H1 (cell line): Measurements from ENCODE around the gene NDUFAF7. TPM values are rescaled to one million over a fixed set of nuclear protein-coding genes. Genes with fewer than 3 reads are reported as not detected.

Source experiments
- CTCF ChIA-PET: fragments of 300-600 bp; sonication (Branson Sonifier 250); formaldehyde crosslinking; loops from one replicate; lab custom pipeline; 2021; ENCODE audit not compliant: partially characterized antibody; lab: Charles Lee
- POLR2A ChIA-PET: fragments of 300-600 bp; sonication (Branson Sonifier 250); formaldehyde crosslinking; loops from one replicate; lab custom pipeline; 2021; ENCODE audit warnings: inconsistent platforms; ENCODE audit not compliant: partially characterized antibody; lab: Charles Lee
- DNase-seq, 2 experiments: peaks; one replicate each; pipeline versions ENCODE4 v3.0.0 to v3.0.0-alpha.2; 2010 to 2022; ENCODE audit warnings: low spot score in 2 of 2, low read depth in 1 of 2, mixed read lengths in 1 of 2
- FAIRE-seq: peaks from 2 replicates; lab custom pipeline; 2011; peaks lifted over from hg19 to GRCh38; lab: Jason Lieb, UNC
- H2AFZ ChIP-seq: 2 replicates; pipeline ENCODE4 v1.8.1; 2012; ENCODE audit warnings: low read length, inconsistent platforms
- H2AK5ac ChIP-seq: 2 replicates; pipeline ENCODE4 v1.6.1; 2013; ENCODE audit warnings: low read depth, low read length
- H2BK120ac ChIP-seq: replicated peaks from 2 replicates; pipeline ENCODE3; 2013; ENCODE audit warnings: low read depth, low read length, inconsistent platforms
- H2BK12ac ChIP-seq: 2 replicates; pipeline ENCODE4 v1.6.1; 2013; ENCODE audit warnings: low read depth, low read length
- H2BK15ac ChIP-seq: 2 replicates; pipeline ENCODE4 v1.6.1; 2013; ENCODE audit warnings: low read length
- H2BK20ac ChIP-seq: 2 replicates; pipeline ENCODE4 v1.6.1; 2013; ENCODE audit warnings: low read length
- H2BK5ac ChIP-seq: 2 replicates; pipeline ENCODE4 v1.6.1; 2013; ENCODE audit warnings: low read depth, low read length
- H3K14ac ChIP-seq: 2 replicates; pipeline ENCODE4 v1.6.1; 2013; ENCODE audit warnings: inconsistent platforms; ENCODE audit not compliant: insufficient read length
- H3K18ac ChIP-seq: 2 replicates; pipeline ENCODE4 v1.6.1; 2013; ENCODE audit warnings: low read length; ENCODE audit errors: extremely low read depth
- H3K23ac ChIP-seq: 2 replicates; pipeline ENCODE4 v1.6.1; 2013; ENCODE audit warnings: inconsistent platforms; ENCODE audit not compliant: insufficient read length
- H3K23me2 ChIP-seq: 2 replicates; pipeline ENCODE4 v1.6.1; 2013; ENCODE audit warnings: low read depth, low read length
- H3K27ac ChIP-seq: 2 replicates; pipeline ENCODE4 v1.6.1; 2011; ENCODE audit warnings: low read depth, low read length, inconsistent platforms
- H3K27me3 ChIP-seq, 4 experiments: replicated peaks in 1 of 4; 1 replicate in 1 of 4; 2 replicates in 3 of 4; pipeline versions ENCODE4 v1.6.1 to v1.8.1; 2011 to 2013; ENCODE audit warnings: low read length in 3 of 4, mild to moderate bottlenecking in 3 of 4, inconsistent platforms in 2 of 4, mixed read lengths in 2 of 4, moderate library complexity in 1 of 4; ENCODE audit not compliant: control insufficient read depth in 3 of 4, insufficient read depth in 3 of 4; ENCODE audit errors: extremely low read depth in 1 of 4
- H3K36me3 ChIP-seq, 4 experiments: 2 replicates each; pipeline versions ENCODE4 v1.6.1 to v1.8.1; 2011 to 2013; ENCODE audit warnings: mild to moderate bottlenecking in 4 of 4, low read length in 3 of 4, moderate library complexity in 2 of 4, control low read depth in 1 of 4, inconsistent platforms in 1 of 4; ENCODE audit not compliant: insufficient read depth in 4 of 4, control insufficient read depth in 2 of 4
- H3K4ac ChIP-seq: replicated peaks from 2 replicates; pipeline ENCODE3; 2013; ENCODE audit warnings: low read length, low read depth, mixed read lengths, inconsistent platforms; ENCODE audit not compliant: insufficient read length
- H3K4me1 ChIP-seq, 4 experiments: replicated peaks in 1 of 4; 1 replicate in 1 of 4; 2 replicates in 3 of 4; pipeline versions ENCODE4 v1.6.1 to v1.8.1; 2011 to 2013; ENCODE audit warnings: low read length in 3 of 4, inconsistent platforms in 2 of 4, mixed read lengths in 1 of 4; ENCODE audit not compliant: insufficient read depth in 4 of 4, control insufficient read depth in 3 of 4
- H3K4me2 ChIP-seq, 2 experiments: 2 replicates each; pipeline versions ENCODE4 v1.6.1 to v1.8.1; 2011 to 2013; ENCODE audit warnings: low read depth in 2 of 2, low read length in 2 of 2, control low read depth in 1 of 2, inconsistent platforms in 1 of 2, mild to moderate bottlenecking in 1 of 2; ENCODE audit not compliant: insufficient read depth in 1 of 2
- H3K4me3 ChIP-seq, 4 experiments: fragments of 200-600, 300-600 bp in 1 of 4; sonication (generic), shearing (Covaris generic), sonication (Bioruptor Twin) in 1 of 4; 2 replicates each; pipeline versions ENCODE4 v1.5.1 to v1.8.1; 2011 to 2016; ENCODE audit warnings: low read length in 4 of 4, low read depth in 3 of 4, control low read depth in 2 of 4, inconsistent platforms in 2 of 4, mild to moderate bottlenecking in 2 of 4, mixed read lengths in 1 of 4, moderate library complexity in 1 of 4; ENCODE audit not compliant: insufficient read depth in 2 of 4; ENCODE audit errors: extremely low read depth in 1 of 4
- H3K56ac ChIP-seq: replicated peaks from 2 replicates; pipeline ENCODE3; 2013; ENCODE audit warnings: low read depth, mild to moderate bottlenecking, mixed read lengths, low read length, inconsistent platforms; ENCODE audit not compliant: insufficient read length
- H3K79me1 ChIP-seq: 2 replicates; pipeline ENCODE4 v1.6.1; 2013; ENCODE audit warnings: low read depth, low read length, control low read depth
- H3K79me2 ChIP-seq, 2 experiments: 2 replicates each; pipeline versions ENCODE4 v1.6.1 to v1.8.1; 2012 to 2013; ENCODE audit warnings: low read length in 2 of 2, mild to moderate bottlenecking in 2 of 2, inconsistent platforms in 1 of 2; ENCODE audit not compliant: insufficient read depth in 2 of 2, control insufficient read depth in 1 of 2
- H3K9ac ChIP-seq, 4 experiments: replicated peaks in 1 of 4; 1 replicate in 1 of 4; 2 replicates in 3 of 4; pipeline versions ENCODE4 v1.6.1 to v1.8.1; 2011 to 2013; ENCODE audit warnings: low read depth in 3 of 4, low read length in 3 of 4, control low read depth in 2 of 4, mild to moderate bottlenecking in 2 of 4, moderate library complexity in 2 of 4, inconsistent platforms in 1 of 4; ENCODE audit errors: extremely low read depth in 1 of 4
- H3K9me3 ChIP-seq, 2 experiments: 2 replicates each; pipeline versions ENCODE4 v1.6.1 to v1.8.1; 2012 to 2013; ENCODE audit warnings: mild to moderate bottlenecking in 2 of 2, moderate library complexity in 2 of 2, control low read depth in 1 of 2, inconsistent platforms in 1 of 2, low read depth in 1 of 2, low read length in 1 of 2, mixed read lengths in 1 of 2; ENCODE audit not compliant: insufficient read depth in 2 of 2
- H4K20me1 ChIP-seq, 2 experiments: replicated peaks in 1 of 2; 2 replicates each; pipeline versions ENCODE3 to v1.8.1; 2011 to 2013; ENCODE audit warnings: inconsistent platforms in 2 of 2, low read length in 2 of 2, mild to moderate bottlenecking in 1 of 2; ENCODE audit not compliant: insufficient read depth in 2 of 2, control insufficient read depth in 1 of 2
- H4K5ac ChIP-seq: 2 replicates; pipeline ENCODE4 v1.6.1; 2013; ENCODE audit warnings: low read length, low read depth, mixed read lengths, inconsistent platforms; ENCODE audit not compliant: insufficient read length
- H4K8ac ChIP-seq: 2 replicates; pipeline ENCODE4 v1.8.0; 2013; ENCODE audit warnings: mild to moderate bottlenecking, moderate library complexity, low read length, inconsistent platforms; ENCODE audit not compliant: insufficient read depth; ENCODE audit errors: extremely low read depth
- H4K91ac ChIP-seq: replicated peaks from 2 replicates; pipeline ENCODE3; 2013; ENCODE audit warnings: low read length, mixed read lengths, inconsistent platforms; ENCODE audit not compliant: insufficient read length
- ASH2L ChIP-seq: fragments of 200-600, 300-600 bp; sonication (generic); IDR thresholded peaks from one replicate; pipeline ENCODE4 v1.7.1; 2017; ENCODE audit warnings: low read length
- BACH1 ChIP-seq: IDR thresholded peaks from 2 replicates; pipeline ENCODE4 v1.6.1; 2012; ENCODE audit warnings: low read length, improper control_type of control experiment
- JUND ChIP-seq: IDR thresholded peaks from 2 replicates; pipeline ENCODE4 v1.6.1; 2011; ENCODE audit warnings: mild to moderate bottlenecking, improper control_type of control experiment, low read length
- WGBS, 2 experiments: shearing (Covaris generic) in 1 of 2; methylation state at CpG; one replicate each; pipeline versions ENCODE4 v1.1.6 to v1.1.7; 2013 to 2015; ENCODE audit warnings: low lambda C conversion rate in 2 of 2, mixed read lengths in 2 of 2, inconsistent platforms in 1 of 2, low coverage in 1 of 2, missing lambda C conversion rate in 1 of 2; ENCODE audit not compliant: insufficient replicate concordance in 2 of 2, insufficient coverage in 1 of 2, insufficient read length in 1 of 2; ENCODE audit errors: extremely low coverage in 1 of 2, missing lambda C conversion rate in 1 of 2; 5-methylcytosine and 5-hydroxymethylcytosine counted together
- polyA plus RNA-seq, 7 experiments: library from polyadenylated mRNA; depleted of rRNA in 3 of 7; stranded (reverse) in 5 of 7; unstranded in 2 of 7; fragments of >200 nt in 5 of 7; fragments of 200-250 nt in 2 of 7; gene quantifications; 1 replicate in 5 of 7; 2 replicates in 1 of 7; 4 replicates in 1 of 7; pipeline versions ENCODE4 v1.2.1 to v1.2.3, GENCODE V29; 2011 to 2013; ENCODE audit warnings: missing spikeins in 2 of 7, mixed read lengths in 2 of 7
- total RNA-seq: library from RNA; stranded (reverse); fragmentation: NEBNext Ultra II Directional; extraction: Animal tissue kit (Norgen Biotek cat#: 25700); gene quantifications from 2 replicates; pipeline ENCODE4 v1.2.1, GENCODE V29; 2021

NDUFAF7 gene
- total and polyA plus RNA-seq, 2 of the 8 experiments (the other 6 are each of a cell fraction or from before 2014, with no cell fraction given): 50.2 to 56.0 TPM

GRCh38 chr2:37181726-37182684 lies 49.5 kb upstream of the NDUFAF7 start:
- H2BK20ac ChIP-seq: 0 out of 2 replicates have a peak overlapping the region, but pooled peaks have one; percentile 64
- peak overlapping the region; percentile 63; the same call in 1 of the 2 replicates for H2BK5ac ChIP-seq
- peak overlapping the region; percentile 11; the same call in 1 of the 2 replicates for H3K27ac ChIP-seq
- WGBS, 2 experiments: 56% methylated on average over 17 of the region's 17 CpGs; no CpG with 5 or more reads in 1 of the 2 experiments
- no peak overlapping the region for H3K23ac ChIP-seq
- 0 out of 2 replicates have a peak overlapping the region, but pooled peaks have one; percentile 5 for H3K18ac ChIP-seq
- no peaks in the 10 kb centered on the region for H3K36me3 ChIP-seq
- TF ChIP-seq JUND (peak; percentile 34; the same call in 1 of the 2 replicates), BACH1 (0 out of 2 replicates have a peak, but pooled peaks have one; percentile 42), ASH2L (no peak)
- no peaks in the 10 kb centered on the region for H3K79me2 ChIP-seq
- H3K79me1 ChIP-seq: no peaks in the 10 kb centered on the region
- no peak overlapping the region for H4K5ac ChIP-seq
- H3K56ac ChIP-seq: no peak overlapping the region
- peak overlapping the region; percentile 37 for H4K91ac ChIP-seq
- no peak for DNase-seq
- peak overlapping the region; percentile 87 for H3K4ac ChIP-seq
- FAIRE-seq: no peak
- no peaks in the 10 kb centered on the region for H4K20me1 ChIP-seq
- peak overlapping the region; percentile 89; the same call in 1 of the 2 replicates for H2AFZ ChIP-seq
- no peak overlapping the region for H2BK12ac ChIP-seq
- no peak overlapping the region for H2BK15ac ChIP-seq
- no peaks in the 10 kb centered on the region for H3K27me3 ChIP-seq
- 0 out of 8 replicates have a peak overlapping the region, but pooled peaks of 1 of the 4 experiments have one; percentile 7 for H3K4me3 ChIP-seq
- no peaks in the 10 kb centered on the region for H3K9me3 ChIP-seq
- H2AK5ac ChIP-seq: no peak overlapping the region
- ChIA-PET CTCF (interaction anchor here (0.6 to 6.9 kb wide), 8 partner anchors 8 to 1400 kb away, joined by 3 to 67 read pairs (median 4); partner anchors contain the start of gene SULT6B1), POLR2A (interaction anchor here (0.6 to 2.5 kb wide), 5 partner anchors 16 to 1194 kb away, joined by 3 to 7 read pairs (median 4); partner anchors contain the start of gene CEBPZOS)
- peaks cover 0 to 9% (median 3%) of the 10 kb centered on the region in 4 experiments; a peak in 3 of 7 replicates for H3K4me1 ChIP-seq
- no peak overlapping the region for H4K8ac ChIP-seq
- peak overlapping the region; percentile 1 for H2BK120ac ChIP-seq
- no peak overlapping the region for H3K9ac ChIP-seq
- no peak overlapping the region for H3K14ac ChIP-seq
- peak overlapping the region in 1 of 2 experiments; percentile 42; a peak in 1 of 4 replicates for H3K4me2 ChIP-seq
- H3K23me2 ChIP-seq: no peaks in the 10 kb centered on the region
